HepG2 (cell line): ENCODE measurements around the gene CTSG. TPM values are rescaled to one million over a fixed set of nuclear protein-coding genes. Genes with fewer than 3 reads are reported as not detected.
A peak's percentile ranks its signal among the peaks of the same experiment; 100 is the strongest.

Experiments
- ATAC-seq: fragments of 200-7000 bp; cut with Tn5 transposase; 3 replicates; pipeline ENCODE4 v1.9.1; 2020; ENCODE audit warnings: mild to moderate bottlenecking, moderate library complexity
- BruUV-seq: library from RNA; stranded (reverse); fragments of 400-500 nt; replicated peaks from 2 replicates; lab custom pipeline; 2021; lab: Mats Ljungman, UMichigan
- CTCF ChIA-PET: fragments of 300-600 bp; formaldehyde crosslinking; extraction: SDS; loops from one replicate; lab custom pipeline; 2021; ENCODE audit warnings: low total read pairs, inconsistent platforms, low intra/inter-chr PET ratio; lab: Yijun Ruan, JAX
- POLR2A ChIA-PET: fragments of 350-600 bp; sonication (Branson Sonifier 250); formaldehyde crosslinking; loops from one replicate; lab custom pipeline; 2020; ENCODE audit warnings: antibody characterized with exemption, inconsistent platforms; lab: Yijun Ruan, JAX
- DNase-seq: peaks from one replicate; pipeline ENCODE4 v3.0.0-alpha.2; 2015; ENCODE audit warnings: low spot score
- FAIRE-seq: peaks from 3 replicates; lab custom pipeline; 2011; peaks lifted over from hg19 to GRCh38; lab: Jason Lieb, UNC
- H2AFZ ChIP-seq: one replicate; pipeline ENCODE4 v1.6.1; 2011; ENCODE audit warnings: low read length, inconsistent platforms
- H3K27ac ChIP-seq: fragments of 300-600 bp; 3 replicates; pipeline ENCODE4 v1.8.0; 2011; ENCODE audit warnings: mixed run types, mild to moderate bottlenecking, mixed read lengths, low read length, inconsistent platforms; ENCODE audit not compliant: insufficient read depth; ENCODE audit errors: extremely low read length
- H3K27me3 ChIP-seq, 2 experiments: fragments of 200-600 bp in 1 of 2; 2 replicates in 1 of 2; 3 replicates in 1 of 2; pipeline versions ENCODE4 v1.6.0 to v1.8.0; 2011; ENCODE audit warnings: low read length in 2 of 2, mild to moderate bottlenecking in 2 of 2, moderate library complexity in 2 of 2, inconsistent platforms in 1 of 2; ENCODE audit not compliant: insufficient read depth in 2 of 2, control insufficient read depth in 1 of 2
- H3K36me3 ChIP-seq, 2 experiments: fragments of 200-600 bp in 1 of 2; replicated peaks in 1 of 2; 2 replicates in 1 of 2; 3 replicates in 1 of 2; pipeline versions ENCODE4 v1.5.1 to v1.8.0; 2011; ENCODE audit warnings: low read length in 2 of 2, inconsistent platforms in 1 of 2; ENCODE audit not compliant: insufficient read depth in 2 of 2, control insufficient read depth in 1 of 2
- H3K4me1 ChIP-seq: 2 replicates; pipeline ENCODE4 v1.5.1; 2012; ENCODE audit warnings: low read length, inconsistent platforms; ENCODE audit not compliant: insufficient read depth
- H3K4me2 ChIP-seq: 2 replicates; pipeline ENCODE4 v1.6.0; 2011; ENCODE audit warnings: low read depth, low read length, inconsistent platforms
- H3K4me3 ChIP-seq, 3 experiments: fragments of 200-600 bp in 1 of 3; sonication (generic), shearing (Covaris generic) in 1 of 3; replicated peaks in 1 of 3; 2 replicates each; pipeline ENCODE4 v1.5.1; 2011 to 2016; ENCODE audit warnings: low read length in 3 of 3, inconsistent platforms in 2 of 3, low read depth in 2 of 3, mild to moderate bottlenecking in 2 of 3, control low read depth in 1 of 3, mixed read lengths in 1 of 3; ENCODE audit not compliant: insufficient read depth in 1 of 3
- H3K79me2 ChIP-seq: one replicate; pipeline ENCODE4 v1.6.1; 2011; ENCODE audit warnings: low read length, inconsistent platforms; ENCODE audit not compliant: insufficient read depth
- H3K9ac ChIP-seq: 2 replicates; pipeline ENCODE4 v1.6.0; 2011; ENCODE audit warnings: mild to moderate bottlenecking, low read depth, low read length, inconsistent platforms; ENCODE audit not compliant: insufficient read depth
- H3K9me3 ChIP-seq: 2 replicates; pipeline ENCODE4 v1.5.1; 2012; ENCODE audit warnings: mild to moderate bottlenecking, low read length
- H4K20me1 ChIP-seq: 2 replicates; pipeline ENCODE4 v1.6.0; 2011; ENCODE audit warnings: inconsistent platforms, mild to moderate bottlenecking, low read length, moderate library complexity; ENCODE audit not compliant: insufficient read depth
- ATF7 ChIP-seq, 2 experiments: fragments of 450-650 bp in 1 of 2; sonication (generic) in 1 of 2; formaldehyde crosslinking in 1 of 2; IDR thresholded peaks; 2 replicates each; pipeline versions ENCODE4 v1.4.0 to v1.6.1; 2016 to 2020; ENCODE audit warnings: antibody characterized with exemption in 1 of 2, mild to moderate bottlenecking in 1 of 2, missing genetic modification reagents in 1 of 2
- GABPB1 ChIP-seq: IDR thresholded peaks from 2 replicates; pipeline ENCODE4 v1.6.1; 2016; ENCODE audit warnings: mild to moderate bottlenecking, missing genetic modification reagents, moderate library complexity, missing compliant biosample characterization
- LCORL ChIP-seq, 2 experiments: fragments of 450-650 bp in 1 of 2; sonication (generic) in 1 of 2; formaldehyde crosslinking in 1 of 2; IDR thresholded peaks; 2 replicates each; pipeline versions ENCODE4 v1.5.0 to v1.6.1; 2017 to 2020; ENCODE audit warnings: antibody characterized with exemption in 1 of 2, missing genetic modification reagents in 1 of 2
- MAFF ChIP-seq: IDR thresholded peaks from 2 replicates; pipeline ENCODE4 v1.6.1; 2011; ENCODE audit warnings: low read depth, low read length, improper control_type of control experiment
- MAFK ChIP-seq, 2 experiments: IDR thresholded peaks in 1 of 2; conservative IDR thresholded peaks in 1 of 2; 2 replicates each; pipeline ENCODE4 v1.6.1; 2011; ENCODE audit warnings: improper control_type of control experiment in 2 of 2, low read length in 2 of 2
- NR2F1 ChIP-seq, 2 experiments: fragments of 450-650 bp in 1 of 2; formaldehyde crosslinking in 1 of 2; IDR thresholded peaks; 2 replicates each; pipeline versions ENCODE4 v1.5.0 to v1.6.1; 2016 to 2020; ENCODE audit warnings: mild to moderate bottlenecking in 1 of 2, missing compliant biosample characterization in 1 of 2, missing genetic modification reagents in 1 of 2, moderate library complexity in 1 of 2
- RARA ChIP-seq: IDR thresholded peaks from 2 replicates; pipeline ENCODE4 v1.6.1; 2016; ENCODE audit warnings: missing genetic modification reagents, missing compliant biosample characterization
- XRCC5 ChIP-seq: fragments of 200-400 bp; formaldehyde crosslinking; optimal IDR thresholded peaks from 2 replicates; pipeline ENCODE3; 2017; ENCODE audit warnings: mild to moderate bottlenecking, low read length
- WGBS: methylation state at CpG from one replicate; pipeline ENCODE4 v1.1.6; 2017; ENCODE audit warnings: low lambda C conversion rate; 5-methylcytosine and 5-hydroxymethylcytosine counted together
- in situ Hi-C: cut with HindIII; loops from 2 replicates; pipeline ENCODE4 v1.10.0; 2017; ENCODE audit warnings: low pct_unique_long_range_greater_than_20kb; ENCODE audit not compliant: extremely low pct_ligation_motif_present
- intact Hi-C: fragments of 100-400 bp; cut with micrococcal nuclease; formaldehyde crosslinking; loops from one replicate; pipeline ENCODE4 v1.10.0; 2022; ENCODE audit not compliant: unreplicated experiment
- polyA plus RNA-seq, 8 experiments: library from polyadenylated mRNA; depleted of rRNA in 3 of 8; stranded (reverse) in 7 of 8; unstranded in 1 of 8; fragments of >200 nt; fragmentation: Illumina TruSeq in 4 of 8; extraction: Trizol in 4 of 8; gene quantifications; 2 replicates each; pipeline versions ENCODE4 v1.2.1 to v1.2.3, GENCODE V29; 2011 to 2016; ENCODE audit warnings: low read depth in 4 of 8, missing spikeins in 1 of 8, mixed read lengths in 1 of 8; ENCODE audit not compliant: insufficient read depth in 1 of 8
- total RNA-seq, 5 experiments: library from RNA; depleted of rRNA; stranded (reverse); fragments of >200 nt; fragmentation: Illumina TruSeq; extraction: Trizol; gene quantifications; 2 replicates each; pipeline ENCODE4 v1.2.3, GENCODE V29; 2016; ENCODE audit warnings: low read depth in 1 of 5
- TF ChIP-seq, protein P1 (sequence below): sonication (generic); formaldehyde crosslinking; IDR thresholded peaks from 2 replicates; pipeline ENCODE4 v1.8.1; 2022; ENCODE audit warnings: low read depth, mild to moderate bottlenecking, missing genetic modification reagents
- TF ChIP-seq, protein P2 (sequence below): conservative IDR thresholded peaks from 2 replicates; pipeline ENCODE4 v1.6.1; 2018; ENCODE audit warnings: missing genetic modification reagents
- TF ChIP-seq, protein P3 (sequence below): sonication (generic); formaldehyde crosslinking; IDR thresholded peaks from 2 replicates; pipeline ENCODE4 v1.8.0; 2022; ENCODE audit warnings: mild to moderate bottlenecking, missing genetic modification reagents, moderate library complexity
- TF ChIP-seq, protein P4 (sequence below): sonication (generic); formaldehyde crosslinking; IDR thresholded peaks from 2 replicates; pipeline ENCODE4 v1.8.1; 2023; ENCODE audit warnings: mild to moderate bottlenecking, moderate library complexity, missing genetic modification reagents

CTSG gene
- total and polyA plus RNA-seq, 2 of the 13 experiments (the other 11 are each of a cell fraction or from before 2014, with no cell fraction given): not detected

DNA sequence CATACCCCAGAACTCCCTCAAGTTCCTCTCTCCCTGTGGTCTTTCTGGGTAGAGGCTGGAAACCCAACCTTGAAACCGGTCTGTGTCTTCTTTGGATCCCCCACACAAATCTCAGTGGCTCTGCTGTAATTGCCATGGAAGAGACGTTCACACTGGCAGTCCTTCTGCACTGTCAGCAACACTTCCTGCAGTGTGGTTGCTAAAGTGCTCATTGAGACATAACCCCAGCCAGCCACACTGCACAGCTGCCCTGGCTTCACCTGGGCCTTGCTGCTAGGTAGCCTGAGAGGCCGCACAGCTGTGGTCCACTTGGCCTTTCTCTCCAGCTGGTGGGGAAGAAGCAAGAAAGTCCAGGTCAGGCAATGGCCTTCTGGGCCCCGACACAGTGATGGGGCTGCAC is 31.0 kb upstream of the CTSG start:
- H3K4me3 ChIP-seq: no peak overlapping the region
- intact Hi-C loops: no loop called here
- ChIA-PET CTCF (no interaction called here), POLR2A (no interaction called here)
- in situ Hi-C loops: no loop called here
- H3K36me3 ChIP-seq: no peaks in the 10 kb centered on the region
- no peak overlapping the region for H3K27ac ChIP-seq
- WGBS: 21% methylated on average over 4 of the region's 4 CpGs
- peaks cover 7% of the 10 kb centered on the region; the same call in 1 of the 2 replicates for H3K4me1 ChIP-seq
- BruUV-seq: no TSS peak
- no peak for TF ChIP-seq RARA
- peak; percentile 26 to 37; a peak in 1 of 4 replicates for TF ChIP-seq MAFK (conservative IDR thresholded peaks at IDR 0.05 in 1 of 2, IDR thresholded peaks at IDR 0.05 in 1 of 2; ENCODE audit: low read length in 2 of 2)
- TF ChIP-seq MAFF: 0 out of 2 replicates have a peak, but pooled peaks have one; percentile 22
- TF ChIP-seq, protein P1, sequence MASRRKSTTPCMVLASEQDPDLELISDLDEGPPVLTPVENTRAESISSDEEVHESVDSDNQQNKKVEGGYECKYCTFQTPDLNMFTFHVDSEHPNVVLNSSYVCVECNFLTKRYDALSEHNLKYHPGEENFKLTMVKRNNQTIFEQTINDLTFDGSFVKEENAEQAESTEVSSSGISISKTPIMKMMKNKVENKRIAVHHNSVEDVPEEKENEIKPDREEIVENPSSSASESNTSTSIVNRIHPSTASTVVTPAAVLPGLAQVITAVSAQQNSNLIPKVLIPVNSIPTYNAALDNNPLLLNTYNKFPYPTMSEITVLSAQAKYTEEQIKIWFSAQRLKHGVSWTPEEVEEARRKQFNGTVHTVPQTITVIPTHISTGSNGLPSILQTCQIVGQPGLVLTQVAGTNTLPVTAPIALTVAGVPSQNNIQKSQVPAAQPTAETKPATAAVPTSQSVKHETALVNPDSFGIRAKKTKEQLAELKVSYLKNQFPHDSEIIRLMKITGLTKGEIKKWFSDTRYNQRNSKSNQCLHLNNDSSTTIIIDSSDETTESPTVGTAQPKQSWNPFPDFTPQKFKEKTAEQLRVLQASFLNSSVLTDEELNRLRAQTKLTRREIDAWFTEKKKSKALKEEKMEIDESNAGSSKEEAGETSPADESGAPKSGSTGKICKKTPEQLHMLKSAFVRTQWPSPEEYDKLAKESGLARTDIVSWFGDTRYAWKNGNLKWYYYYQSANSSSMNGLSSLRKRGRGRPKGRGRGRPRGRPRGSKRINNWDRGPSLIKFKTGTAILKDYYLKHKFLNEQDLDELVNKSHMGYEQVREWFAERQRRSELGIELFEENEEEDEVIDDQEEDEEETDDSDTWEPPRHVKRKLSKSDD: no peak
- H3K9ac ChIP-seq: no peak overlapping the region
- peak; percentile 8; the same call in 1 of the 3 replicates for ATAC-seq
- no peak overlapping the region for H2AFZ ChIP-seq
- no peaks in the 10 kb centered on the region for H3K79me2 ChIP-seq
- no peak overlapping the region for H3K4me2 ChIP-seq
- DNase-seq: no peak
- no peaks in the 10 kb centered on the region for H3K9me3 ChIP-seq
- H4K20me1 ChIP-seq: no peaks in the 10 kb centered on the region
- no peaks in the 10 kb centered on the region for H3K27me3 ChIP-seq
- FAIRE-seq: no peak

DNA sequence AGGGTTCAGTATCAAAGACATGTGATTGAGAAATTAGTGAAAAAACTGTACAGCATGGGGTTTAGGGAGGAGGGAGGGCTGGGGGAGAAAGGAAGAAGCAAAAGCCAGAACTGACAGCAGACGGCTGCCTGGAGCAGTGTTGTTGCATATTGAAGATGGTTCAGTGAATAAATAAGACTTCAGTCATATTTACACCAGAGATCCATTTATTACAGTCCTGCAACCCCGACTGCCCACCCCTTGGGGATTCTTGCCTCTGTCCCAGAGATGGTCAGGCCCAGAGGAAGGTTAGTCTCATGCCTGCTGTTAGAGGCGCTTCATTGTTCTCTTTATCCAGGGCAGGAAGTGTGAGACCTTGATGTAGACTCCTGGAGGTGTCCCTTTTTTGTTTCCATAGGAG is 30.2 kb upstream of the CTSG start:
- Histone ChIP-seq H3K36me3 (no peaks in the 10 kb centered on the region), H3K27me3 (no peaks in the 10 kb centered on the region; a peak in 1 of 5 replicates), H3K4me3 (no peak overlapping the region), H3K79me2 (no peaks in the 10 kb centered on the region), H2AFZ (no peak overlapping the region), H4K20me1 (no peaks in the 10 kb centered on the region), H3K27ac (no peak overlapping the region), H3K4me1 (peaks cover 7% of the 10 kb centered on the region; the same call in 1 of the 2 replicates), H3K9me3 (no peaks in the 10 kb centered on the region), H3K4me2 (no peak overlapping the region), H3K9ac (no peak overlapping the region)
- DNase-seq: no peak
- ATAC-seq: no peak; the same call in 2 of the 3 replicates
- intact Hi-C loops (no loop called here), in situ Hi-C loops (no loop called here)
- FAIRE-seq: no peak
- ChIA-PET POLR2A (no interaction called here), CTCF (no interaction called here)
- no TSS peak for BruUV-seq
- under 1% methylated on average over 3 of the region's 3 CpGs for WGBS
- no peak for TF ChIP-seq GABPB1 (CRISPR knock-in tag)
- TF ChIP-seq, protein P2, sequence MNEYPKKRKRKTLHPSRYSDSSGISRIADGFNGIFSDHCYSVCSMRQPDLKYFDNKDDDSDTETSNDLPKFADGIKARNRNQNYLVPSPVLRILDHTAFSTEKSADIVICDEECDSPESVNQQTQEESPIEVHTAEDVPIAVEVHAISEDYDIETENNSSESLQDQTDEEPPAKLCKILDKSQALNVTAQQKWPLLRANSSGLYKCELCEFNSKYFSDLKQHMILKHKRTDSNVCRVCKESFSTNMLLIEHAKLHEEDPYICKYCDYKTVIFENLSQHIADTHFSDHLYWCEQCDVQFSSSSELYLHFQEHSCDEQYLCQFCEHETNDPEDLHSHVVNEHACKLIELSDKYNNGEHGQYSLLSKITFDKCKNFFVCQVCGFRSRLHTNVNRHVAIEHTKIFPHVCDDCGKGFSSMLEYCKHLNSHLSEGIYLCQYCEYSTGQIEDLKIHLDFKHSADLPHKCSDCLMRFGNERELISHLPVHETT (CRISPR knock-in tag): no peak
- TF ChIP-seq XRCC5: no peak
- no peak for TF ChIP-seq ATF7 (IDR thresholded peaks at IDR 0.05)
- TF ChIP-seq ATF7 (CRISPR knock-in tag; IDR thresholded peaks at IDR 0.05): no peak
- TF ChIP-seq NR2F1 (CRISPR knock-in tag; IDR thresholded peaks at IDR 0.05): no peak
- TF ChIP-seq, protein P3, sequence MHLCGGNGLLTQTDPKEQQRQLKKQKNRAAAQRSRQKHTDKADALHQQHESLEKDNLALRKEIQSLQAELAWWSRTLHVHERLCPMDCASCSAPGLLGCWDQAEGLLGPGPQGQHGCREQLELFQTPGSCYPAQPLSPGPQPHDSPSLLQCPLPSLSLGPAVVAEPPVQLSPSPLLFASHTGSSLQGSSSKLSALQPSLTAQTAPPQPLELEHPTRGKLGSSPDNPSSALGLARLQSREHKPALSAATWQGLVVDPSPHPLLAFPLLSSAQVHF (CRISPR knock-in tag): no peak
- TF ChIP-seq LCORL (IDR thresholded peaks at IDR 0.05): no peak
- no peak for TF ChIP-seq LCORL (CRISPR knock-in tag; IDR thresholded peaks at IDR 0.05)
- TF ChIP-seq, protein P4, sequence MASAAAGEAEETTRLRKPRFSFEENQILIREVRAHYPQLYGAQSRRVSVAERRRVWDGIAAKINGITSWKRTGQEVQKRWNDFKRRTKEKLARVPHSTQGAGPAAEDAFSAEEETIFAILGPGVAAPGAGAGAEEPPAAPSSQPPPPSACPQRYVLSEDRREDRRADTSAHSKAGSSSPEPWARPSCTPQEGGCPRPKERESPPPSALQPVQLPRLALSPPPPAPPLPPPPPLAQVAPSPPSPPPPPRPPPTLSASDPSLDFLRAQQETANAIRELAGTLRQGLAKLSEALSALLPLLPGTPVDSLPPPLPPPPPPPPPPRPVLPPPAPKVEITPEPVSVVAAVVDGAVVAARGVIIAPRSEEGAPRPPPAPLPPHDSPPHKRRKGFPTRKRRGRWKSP (CRISPR knock-in tag): no peak
